HG03575 (cell line): ENCODE measurements around the gene CTBP2.
"Not testable (repeated sequence)": the region's sequence is repeated elsewhere in the genome, so short reads cannot be mapped to it uniquely, and the experiment has no call there.

ENCODE experiments used
- ATAC-seq: cut with Tn5 transposase; IDR thresholded peaks from one replicate; pipeline ENCODE4 v1.9.1; 2021; ENCODE audit not compliant: unreplicated experiment, insufficient number of reproducible peaks, low FRiP score; ENCODE audit errors: extremely low read depth

Gene CTBP2

DNA sequence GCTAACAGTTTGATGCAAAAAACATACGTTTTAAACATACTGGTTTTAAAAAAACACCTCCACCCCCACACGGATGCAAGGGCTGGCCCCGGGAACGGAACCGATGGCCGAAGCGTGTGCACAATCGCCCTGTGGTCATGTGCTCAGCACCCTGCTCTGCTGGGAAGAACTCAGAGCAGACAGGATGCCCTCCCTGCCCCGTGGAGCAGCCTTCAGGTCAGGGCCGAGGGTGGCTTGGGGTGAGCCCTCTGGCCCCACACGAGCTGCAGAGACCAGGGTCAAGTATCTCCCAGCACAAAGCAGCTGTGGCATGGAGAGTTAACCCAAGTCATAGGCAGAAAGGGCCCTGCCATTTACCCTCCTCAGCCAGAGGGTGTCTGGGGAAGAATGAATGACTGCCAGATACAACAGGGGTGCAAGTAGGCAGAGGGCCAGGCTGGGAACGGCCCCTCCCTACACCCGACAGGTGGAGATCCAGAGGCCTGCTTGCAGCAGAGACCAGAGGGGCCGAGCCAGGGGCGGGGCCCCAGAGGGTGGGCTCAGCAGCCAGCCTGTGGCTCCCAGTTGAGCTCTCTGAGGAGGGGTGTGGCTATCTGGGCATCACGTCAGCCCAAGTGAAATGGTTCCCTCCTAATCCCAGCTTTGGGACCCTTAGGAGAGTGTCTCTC is 161.6 kb downstream of the CTBP2 start:
- ATAC-seq, result no peak

DNA sequence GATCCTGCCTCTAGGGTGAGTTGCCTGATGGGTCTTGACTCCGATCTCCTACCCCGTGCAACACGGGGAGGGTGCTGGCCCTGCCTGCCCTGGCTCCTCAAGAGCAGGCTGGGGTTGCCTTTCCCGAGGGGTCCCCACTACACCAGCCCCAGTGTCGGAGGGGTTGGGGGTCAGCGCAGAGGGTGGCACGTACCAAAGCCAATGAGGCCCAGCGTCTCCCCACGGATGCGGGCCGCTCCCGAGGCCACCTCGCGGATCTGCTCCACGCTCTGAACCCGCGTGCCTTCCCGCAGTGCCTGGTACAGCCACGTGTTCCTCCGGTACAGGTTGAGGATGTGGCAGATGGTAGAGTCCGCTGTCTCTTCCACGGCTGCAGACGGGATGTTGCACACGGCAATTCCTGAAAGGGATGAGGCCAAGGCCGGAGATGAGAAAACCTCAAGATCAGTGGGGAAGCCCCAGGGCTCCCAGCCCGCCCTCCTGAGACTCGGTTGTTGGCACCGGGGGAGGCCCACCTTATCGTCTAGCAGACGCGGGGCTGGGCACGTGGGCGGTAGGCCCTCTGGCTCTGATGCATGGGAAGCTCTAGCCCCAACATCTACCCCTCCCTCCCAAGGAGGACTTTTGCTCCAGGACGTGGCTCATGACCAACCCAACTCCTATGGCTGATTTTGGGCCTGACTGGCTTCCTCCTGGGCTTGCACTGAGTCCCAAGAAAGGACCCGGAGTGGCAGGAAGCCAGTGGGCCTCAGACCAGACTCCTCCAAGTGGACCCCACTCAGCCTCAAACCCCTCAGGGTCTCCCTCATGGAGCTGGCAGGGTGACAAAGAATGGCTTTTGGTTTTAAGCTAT is 162.4 kb downstream of the CTBP2 start:
- no peak for ATAC-seq

DNA sequence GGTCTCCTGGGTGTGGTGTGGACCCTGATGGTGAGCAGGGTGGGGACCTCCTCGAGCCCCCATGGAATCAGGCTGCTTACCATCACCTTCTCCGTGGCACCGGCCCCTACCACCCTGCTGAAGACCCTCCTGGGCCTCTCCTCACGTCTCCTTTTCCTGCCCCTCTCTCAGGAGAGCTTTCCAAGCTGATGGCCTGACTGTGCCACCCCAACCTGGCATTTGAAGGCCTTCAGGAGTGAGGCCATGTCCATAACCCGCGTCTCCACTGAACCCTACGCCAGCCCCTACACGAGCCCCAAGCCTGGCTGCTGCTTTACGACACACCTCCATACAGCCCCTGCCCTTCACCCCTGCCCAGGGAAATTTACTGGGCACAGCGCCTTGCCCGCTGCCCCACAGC is 163.1 kb downstream of the CTBP2 start:
- ATAC-seq, result no peak

DNA sequence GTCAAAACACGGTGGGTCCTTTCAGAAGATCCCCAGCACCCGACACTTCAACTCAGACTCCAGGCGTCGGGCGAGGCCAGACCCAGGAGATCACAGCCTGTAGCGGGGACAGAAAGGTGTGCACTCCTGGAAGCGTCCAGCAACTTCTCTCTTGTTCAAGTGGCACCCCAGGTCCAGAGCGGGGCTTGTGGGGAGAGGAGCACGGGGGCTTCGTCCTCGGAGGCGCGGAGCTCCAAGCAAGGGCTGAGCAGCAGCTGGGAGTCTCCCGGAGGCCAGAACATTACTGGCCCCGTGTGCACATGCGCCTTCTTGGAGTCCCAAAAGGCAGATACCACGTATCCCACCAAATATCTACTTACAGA is 163.5 kb downstream of the CTBP2 start:
- ATAC-seq, result no peak

DNA sequence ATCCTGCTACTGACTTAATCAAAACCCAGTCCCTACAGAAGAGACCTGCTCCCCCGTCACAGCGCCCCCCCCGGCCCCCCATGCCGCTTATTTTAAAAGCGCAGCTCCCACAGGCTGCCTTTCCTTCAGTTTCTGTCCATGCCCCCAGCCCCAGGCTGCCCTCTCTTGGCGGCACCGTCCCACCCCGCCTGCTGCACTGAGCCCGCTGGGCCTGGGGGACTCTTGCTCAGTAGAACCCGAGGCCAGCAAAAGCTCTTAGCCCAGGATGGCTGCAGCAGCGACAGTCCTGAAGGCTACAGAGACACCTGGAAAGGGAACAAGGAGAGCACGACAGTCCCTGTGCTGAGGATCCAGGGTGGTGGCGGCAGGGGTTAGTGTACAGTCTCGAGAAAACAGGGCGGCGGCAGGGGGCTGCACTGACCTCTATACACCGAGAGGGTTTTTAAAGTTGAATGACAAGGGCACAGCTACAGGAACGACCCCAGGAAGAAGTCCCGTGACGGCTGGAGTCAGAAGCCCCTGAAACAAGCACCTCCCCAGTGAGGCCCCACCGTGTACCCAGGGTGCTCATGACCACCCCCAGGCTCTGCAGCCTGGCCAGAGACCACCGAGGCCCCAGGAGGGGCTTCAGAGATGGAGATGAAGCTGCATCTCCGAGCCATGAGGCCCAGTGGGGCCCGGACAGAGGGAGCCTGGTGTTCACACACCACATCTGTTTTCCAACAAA is 164.1 kb downstream of the CTBP2 start:
- ATAC-seq, result no peak

DNA sequence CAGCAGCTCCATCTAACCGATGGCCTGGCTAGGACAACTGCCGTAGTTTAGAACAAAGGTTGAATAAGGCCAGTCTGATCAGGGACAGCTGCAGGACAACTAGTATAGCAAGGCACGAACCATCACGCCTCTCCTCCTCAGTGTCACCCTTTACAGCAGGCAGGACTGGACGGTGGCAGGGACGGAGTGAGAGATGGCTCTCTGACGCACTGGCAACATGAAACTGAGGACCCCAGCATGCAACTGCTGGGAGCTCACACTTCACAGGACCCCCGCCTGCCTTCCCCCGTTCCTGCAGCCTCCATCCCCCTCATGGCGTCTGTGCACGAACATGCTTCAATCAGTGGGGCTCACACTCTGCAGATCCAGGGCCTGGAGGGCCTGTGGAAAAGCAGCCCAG is 164.8 kb downstream of the CTBP2 start:
- ATAC-seq, result no peak

DNA sequence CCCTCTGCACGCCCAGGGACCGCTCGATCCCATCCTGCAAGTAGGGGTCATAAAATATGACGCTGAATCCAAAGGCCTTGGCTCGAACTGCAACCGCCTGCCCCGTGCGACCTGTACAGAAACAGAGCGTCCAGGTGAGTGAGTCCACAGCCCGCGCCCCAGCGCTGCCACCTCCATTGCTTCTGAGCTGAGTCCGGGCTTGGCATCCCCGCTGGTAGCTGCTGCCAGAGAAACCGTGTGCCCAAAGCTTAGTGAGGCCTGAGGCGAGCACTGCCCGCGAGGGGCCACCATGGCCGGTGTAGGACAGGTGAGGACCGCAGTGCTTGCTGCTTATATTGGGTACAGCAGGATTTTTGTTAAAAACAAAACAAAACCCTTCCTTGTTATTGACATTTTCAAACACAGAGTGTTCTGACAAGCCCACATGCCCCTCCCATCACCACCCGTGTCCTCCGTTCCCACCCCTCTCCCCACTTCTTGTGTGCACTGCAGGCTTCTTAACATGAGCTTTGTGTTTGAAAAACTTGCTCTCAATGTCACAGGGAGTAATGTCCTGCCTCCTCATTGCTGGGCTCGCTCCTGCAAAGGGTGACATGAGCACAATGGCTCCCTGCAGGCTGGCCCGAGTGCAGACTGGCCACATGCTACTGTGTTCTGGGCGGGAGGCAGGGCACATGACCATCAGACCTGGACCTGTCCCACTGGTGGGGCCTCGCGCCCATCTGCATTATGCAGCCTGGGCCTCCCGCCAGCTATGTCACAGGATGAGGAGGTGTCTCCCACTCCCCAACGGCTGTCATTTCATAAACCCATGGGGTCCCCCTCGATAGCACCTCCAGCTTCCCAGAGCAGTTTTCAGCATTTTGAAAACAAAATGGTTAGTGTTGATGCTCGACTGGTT is 165.5 kb downstream of the CTBP2 start:
- no peak for ATAC-seq

DNA sequence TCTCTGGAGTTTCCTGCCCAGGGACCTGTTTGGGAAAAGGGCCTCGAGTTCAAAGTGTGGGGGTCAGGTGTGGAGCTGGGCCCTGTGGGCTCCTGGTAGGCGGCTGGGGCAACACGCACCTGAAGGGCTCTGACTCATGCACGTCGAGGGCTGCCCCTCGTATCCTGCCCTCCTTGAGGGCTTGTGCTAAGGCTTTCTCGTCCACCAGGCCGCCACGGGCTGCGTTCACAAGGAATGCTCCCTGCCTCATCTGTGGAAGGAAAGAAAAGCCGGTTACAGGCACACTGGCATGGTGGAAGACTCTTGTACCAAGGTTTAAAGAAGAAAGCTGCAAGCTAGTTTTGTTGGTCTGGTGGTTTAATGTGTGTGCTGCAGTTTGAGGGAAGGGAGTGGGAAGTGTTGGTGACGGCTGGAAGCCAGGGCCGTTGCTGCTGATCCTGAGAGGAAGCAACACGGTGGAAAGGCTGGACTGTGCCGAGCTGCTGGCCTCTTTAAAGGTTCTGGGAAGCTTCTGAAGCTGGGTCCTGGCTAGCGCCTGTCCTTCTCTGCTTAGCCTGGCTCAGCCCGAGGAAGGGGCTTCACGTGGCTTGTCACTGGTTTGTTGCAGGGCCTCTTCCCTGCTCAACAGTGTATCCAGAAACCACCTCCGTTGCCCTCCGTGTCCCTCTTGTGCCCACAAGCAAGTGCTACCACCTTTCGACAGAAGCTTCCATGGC is 166.5 kb downstream of the CTBP2 start:
- ATAC-seq, result no peak

DNA sequence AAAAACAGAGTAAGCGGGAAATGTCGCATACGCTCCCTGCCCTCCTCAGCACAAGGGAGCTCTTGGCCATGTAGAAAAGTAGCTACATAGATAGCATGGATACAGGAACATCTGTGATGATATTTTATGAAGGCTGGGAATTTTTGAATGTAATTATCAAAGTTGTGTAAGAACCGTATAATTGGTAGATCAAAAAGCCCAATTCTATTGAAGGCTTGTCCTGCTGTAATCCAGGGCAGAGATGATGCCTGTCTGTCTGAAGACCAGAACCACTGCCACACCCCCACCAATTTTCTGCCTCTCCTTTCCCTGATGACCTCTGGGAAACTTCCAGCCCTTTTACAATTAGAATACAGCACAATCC is 167.0 kb downstream of the CTBP2 start:
- ATAC-seq, result no peak

DNA sequence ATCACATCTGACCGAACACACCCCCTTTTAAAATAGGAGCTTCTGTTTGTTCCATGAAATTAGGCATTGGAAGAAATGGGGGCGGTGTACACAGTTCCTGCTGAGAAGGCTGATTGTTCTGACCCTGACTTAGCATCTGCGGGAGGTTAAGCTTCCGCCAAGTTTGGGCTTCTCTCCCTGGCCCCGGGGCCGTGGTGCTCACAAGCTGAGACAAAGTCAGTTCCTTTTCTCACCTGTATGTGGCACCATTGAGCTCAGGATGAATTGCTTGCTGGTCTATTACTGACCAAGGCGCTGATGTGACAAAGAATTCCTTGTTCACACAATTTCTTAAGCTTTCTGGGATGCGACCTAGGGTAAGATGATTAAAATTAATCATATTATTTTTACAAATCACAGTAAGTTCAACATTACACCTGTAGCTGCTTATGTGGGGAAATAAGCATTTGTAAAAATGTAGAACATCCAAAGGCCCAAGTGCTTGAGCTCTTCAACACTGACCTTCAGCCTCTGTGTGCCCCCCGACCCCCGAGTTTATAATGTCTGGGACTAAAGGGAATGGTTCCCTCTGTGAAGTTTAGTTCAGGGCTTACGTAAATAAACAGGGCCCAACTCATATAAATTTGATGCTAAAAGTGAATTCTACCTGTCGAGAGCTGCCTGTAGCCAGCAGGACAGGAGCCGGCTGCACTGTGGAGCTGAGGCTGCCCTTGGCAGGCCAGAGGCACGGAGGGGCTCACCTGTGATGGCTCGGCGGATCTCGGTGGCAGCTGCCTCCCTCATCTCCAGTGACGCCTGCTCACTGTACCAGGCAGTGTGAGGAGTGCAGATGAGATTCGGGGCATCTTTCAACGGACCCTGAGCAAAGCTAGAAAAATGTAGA is 167.7 kb downstream of the CTBP2 start:
- no peak for ATAC-seq

DNA sequence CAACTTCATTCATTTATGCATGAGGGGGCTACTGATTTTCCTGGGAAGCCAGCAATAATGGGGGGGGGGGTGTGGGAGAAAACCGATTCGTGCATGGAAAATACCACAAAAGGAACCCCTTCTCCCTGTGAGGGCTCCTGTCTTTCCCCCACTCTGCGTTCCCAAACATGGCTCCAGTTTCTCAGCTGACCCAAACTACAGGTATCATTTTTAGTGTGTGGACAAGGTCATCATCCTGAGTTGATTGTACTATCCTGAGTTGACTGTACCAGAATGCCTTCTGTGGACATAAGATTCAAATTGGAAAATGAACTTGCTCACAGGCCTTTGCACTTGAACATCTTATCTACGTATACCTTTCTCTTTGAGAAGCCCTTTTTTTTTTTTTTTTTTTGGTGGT is 168.5 kb downstream of the CTBP2 start:
- no peak for ATAC-seq

DNA sequence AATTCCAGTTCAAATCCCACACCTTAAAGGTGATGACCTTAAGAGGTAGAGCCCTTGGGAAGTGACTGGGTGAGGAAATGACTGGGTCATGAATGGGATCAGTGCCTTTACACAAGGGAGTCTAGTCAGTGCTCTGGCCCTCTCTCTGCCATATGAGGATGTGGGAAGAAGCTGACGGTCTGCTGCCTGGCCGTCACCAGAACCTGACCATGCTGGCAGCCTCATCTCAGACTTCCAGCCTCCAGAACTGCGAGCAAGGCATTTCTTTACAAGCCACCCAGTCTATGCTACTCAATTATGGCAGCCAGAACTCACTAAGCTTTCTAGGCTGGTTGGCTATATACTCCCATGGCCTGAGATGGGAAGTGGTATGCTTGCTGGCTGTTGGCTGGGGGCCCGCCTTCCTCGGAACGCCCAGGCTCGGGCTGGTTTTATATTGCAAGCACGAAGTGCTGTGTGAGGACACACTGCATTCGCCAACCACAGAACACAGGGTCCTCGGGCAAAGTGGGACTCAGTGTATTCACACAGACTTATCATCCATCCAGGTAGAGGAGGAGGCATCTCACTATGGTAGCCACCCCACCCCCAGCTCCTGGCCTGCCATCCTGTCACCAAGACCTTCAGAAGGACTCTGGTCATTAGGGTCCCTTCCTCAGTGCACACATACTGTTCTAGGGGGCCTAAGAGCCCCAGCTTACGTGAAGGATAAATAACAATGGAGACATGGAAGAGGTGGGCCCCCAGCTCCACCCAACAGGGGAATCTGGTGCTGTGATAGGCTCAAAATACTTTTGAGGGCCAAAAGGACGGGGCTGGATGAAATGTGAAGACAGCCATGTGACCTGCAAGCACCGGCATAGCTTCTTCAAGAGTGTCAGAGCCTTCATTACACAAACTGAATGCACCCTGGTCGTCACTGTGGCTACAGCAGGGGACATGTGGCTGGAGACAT is 169.4 kb downstream of the CTBP2 start:
- no peak for ATAC-seq

DNA sequence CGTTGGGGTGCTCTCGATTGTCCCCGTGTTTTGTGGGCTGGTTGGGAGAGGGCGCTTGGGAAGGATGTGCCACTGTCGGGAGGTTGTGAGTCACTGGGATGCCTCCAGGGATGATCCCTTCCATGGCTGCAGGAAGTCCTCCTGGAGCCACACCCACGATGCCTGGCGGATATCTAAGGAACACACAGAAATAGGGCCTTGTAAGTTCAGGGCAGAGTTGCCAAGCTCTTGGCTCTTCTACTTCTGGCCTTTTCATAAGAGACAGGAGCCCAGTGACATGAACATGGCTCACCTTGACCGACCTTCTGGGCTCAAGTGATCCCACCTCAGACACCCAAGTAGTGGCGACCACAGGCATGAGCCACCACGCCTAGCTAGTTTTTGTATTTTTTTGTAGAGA is 170.8 kb downstream of the CTBP2 start:
- ATAC-seq, result no peak

DNA sequence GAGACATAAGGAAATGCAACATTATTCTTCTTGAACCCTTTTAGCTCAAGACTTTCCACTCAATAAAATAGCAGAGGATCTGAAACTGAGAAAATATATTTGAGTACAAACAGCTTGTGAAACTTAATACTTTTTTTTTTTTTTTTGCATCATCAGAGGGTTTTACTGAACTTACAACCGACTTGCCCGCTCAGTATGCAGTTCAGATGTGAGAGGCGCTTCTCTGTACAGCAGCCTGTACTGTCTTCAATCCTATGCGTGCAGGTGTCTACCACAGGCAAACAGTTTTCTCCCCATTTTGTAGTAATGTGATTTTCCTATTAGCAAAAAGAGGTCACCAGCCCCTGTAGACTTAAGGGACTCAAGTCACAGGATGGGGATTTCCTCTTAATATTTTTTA is 171.6 kb downstream of the CTBP2 start:
- ATAC-seq, result not testable (repeated sequence)

DNA sequence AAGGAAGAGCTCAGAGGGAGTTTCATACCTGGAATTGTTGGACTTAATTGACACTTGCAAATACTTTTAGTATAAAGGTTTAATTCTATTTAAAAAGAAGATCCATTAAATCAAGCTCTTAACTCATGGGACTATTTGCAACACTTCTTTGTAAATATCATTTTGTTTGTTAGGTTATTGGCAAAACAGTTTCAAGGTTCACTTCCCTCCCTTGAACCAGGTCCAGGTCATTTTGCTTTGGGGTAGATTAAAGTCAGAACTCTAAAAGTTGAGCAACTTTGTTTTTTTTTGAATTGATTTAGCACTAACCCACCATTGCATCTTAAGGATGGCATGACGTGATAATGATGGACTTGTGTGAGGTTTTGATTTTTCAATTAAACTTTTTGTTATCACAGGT is 172.6 kb downstream of the CTBP2 start:
- ATAC-seq, result no peak

DNA sequence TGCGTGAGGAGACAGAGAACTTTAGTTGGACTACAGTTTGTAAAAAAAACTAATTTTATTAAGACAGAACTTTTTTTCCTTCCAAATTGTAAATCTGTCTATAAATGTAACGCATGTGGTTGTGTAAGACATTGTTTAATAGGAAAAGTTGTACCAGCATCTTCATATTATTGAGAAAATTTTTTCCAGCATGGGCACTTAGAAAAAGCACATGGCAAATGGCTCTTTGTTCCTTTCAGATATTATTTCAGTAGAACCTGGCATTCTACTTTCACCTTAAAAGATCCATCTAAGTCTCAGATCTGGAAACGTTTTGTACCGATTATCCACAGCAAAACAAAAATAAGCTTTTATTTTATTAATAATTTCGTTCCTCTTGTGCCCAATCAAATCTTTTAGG is 175.2 kb downstream of the CTBP2 start:
- ATAC-seq, result no peak

DNA sequence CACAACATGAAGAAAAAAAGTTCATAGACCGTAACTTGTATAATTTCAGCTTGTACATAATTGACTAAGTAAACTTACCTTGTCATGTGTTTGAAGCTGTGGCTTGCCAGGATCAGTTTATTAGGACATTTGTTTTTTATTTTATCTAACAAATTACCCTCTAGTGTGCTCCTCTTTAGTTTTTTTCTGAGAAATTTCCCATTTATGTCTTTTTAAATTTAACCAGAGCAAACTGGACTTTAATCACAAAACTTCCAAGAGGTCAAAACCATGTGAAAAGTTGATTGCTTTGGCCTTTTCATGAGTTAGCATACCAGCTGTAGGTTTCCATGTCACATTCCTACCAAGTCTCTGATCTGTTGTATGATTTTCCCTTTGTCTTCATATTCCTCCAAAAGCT is 176.0 kb downstream of the CTBP2 start:
- ATAC-seq, result no peak
